ENCODE data around the gene DBP.

Gene DBP

DNA sequence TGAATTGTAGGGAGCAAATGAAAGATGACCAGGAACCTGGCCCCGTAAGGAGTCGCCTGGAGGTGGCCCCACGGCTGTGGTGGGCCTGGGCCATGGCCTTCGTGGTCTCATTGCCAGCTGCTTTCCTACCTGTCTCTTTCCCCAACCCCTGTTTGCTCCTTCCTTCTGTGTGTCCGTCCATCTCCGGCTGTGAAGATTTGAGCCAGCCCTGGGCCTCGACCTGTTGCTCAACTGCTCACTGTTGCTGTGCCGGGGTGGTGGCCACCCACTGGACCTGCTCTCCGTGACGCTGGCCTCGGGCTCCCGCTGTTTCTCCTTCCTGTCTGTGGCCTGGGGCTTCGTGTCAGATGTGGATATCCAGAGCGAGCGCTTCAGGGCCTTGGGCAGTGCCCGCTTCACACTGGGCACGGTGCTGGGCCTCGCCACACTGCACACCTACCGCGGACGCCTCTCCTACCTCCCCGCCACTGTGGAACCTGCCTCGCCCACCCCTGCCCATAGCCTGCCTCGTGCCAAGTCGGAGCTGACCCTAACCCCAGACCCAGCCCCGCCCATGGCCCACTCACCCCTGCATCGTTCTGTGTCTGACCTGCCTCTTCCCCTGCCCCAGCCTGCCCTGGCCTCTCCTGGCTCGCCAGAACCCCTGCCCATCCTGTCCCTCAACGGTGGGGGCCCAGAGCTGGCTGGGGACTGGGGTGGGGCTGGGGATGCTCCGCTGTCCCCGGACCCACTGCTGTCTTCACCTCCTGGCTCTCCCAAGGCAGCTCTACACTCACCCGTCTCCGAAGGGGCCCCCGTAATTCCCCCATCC lies 8.5 kb downstream of the DBP start:
- ChIA-PET CTCF (interaction anchor here (0.8 to 1.2 kb wide), 2 partner anchors 12 to 113 kb away, joined by 3 read pairs; no protein-coding TSS in a partner anchor), POLR2A (no interaction called here)
- no peak for DNase-seq (ENCODE audit: extremely low spot score)
- TF ChIP-seq, protein P1, sequence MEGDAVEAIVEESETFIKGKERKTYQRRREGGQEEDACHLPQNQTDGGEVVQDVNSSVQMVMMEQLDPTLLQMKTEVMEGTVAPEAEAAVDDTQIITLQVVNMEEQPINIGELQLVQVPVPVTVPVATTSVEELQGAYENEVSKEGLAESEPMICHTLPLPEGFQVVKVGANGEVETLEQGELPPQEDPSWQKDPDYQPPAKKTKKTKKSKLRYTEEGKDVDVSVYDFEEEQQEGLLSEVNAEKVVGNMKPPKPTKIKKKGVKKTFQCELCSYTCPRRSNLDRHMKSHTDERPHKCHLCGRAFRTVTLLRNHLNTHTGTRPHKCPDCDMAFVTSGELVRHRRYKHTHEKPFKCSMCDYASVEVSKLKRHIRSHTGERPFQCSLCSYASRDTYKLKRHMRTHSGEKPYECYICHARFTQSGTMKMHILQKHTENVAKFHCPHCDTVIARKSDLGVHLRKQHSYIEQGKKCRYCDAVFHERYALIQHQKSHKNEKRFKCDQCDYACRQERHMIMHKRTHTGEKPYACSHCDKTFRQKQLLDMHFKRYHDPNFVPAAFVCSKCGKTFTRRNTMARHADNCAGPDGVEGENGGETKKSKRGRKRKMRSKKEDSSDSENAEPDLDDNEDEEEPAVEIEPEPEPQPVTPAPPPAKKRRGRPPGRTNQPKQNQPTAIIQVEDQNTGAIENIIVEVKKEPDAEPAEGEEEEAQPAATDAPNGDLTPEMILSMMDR (IDR thresholded peaks at IDR 0.05; ENCODE audit: control extremely low read depth, extremely low read depth, low read depth, missing control alignments), result no peak

DNA sequence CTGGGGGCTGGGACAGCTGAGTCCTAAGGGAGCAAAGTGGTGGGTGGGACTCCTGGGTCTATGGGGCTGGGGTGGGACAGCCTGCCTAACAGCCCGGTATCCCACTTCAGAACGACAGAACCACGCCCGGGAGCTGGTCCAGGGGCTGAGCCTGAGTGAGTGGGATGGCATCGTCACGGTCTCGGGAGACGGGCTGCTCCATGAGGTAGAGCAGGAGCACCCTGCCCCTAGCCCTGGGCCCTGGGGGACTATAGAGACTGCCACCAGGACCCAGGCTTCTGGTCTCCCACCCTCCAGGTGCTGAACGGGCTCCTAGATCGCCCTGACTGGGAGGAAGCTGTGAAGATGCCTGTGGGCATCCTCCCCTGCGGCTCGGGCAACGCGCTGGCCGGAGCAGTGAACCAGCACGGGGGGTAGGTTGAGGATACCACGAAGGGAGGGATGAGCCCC lies 9.3 kb downstream of the DBP start:
- ChIA-PET CTCF (interaction anchor here (0.8 to 1.4 kb wide), 3 partner anchors 11 to 138 kb away, joined by 3 read pairs; no protein-coding TSS in a partner anchor), POLR2A (no interaction called here)
- DNase-seq (ENCODE audit: extremely low spot score), result no peak
- TF ChIP-seq, protein P1 (IDR thresholded peaks at IDR 0.05; ENCODE audit: control extremely low read depth, extremely low read depth, low read depth, missing control alignments), result no peak

DNA sequence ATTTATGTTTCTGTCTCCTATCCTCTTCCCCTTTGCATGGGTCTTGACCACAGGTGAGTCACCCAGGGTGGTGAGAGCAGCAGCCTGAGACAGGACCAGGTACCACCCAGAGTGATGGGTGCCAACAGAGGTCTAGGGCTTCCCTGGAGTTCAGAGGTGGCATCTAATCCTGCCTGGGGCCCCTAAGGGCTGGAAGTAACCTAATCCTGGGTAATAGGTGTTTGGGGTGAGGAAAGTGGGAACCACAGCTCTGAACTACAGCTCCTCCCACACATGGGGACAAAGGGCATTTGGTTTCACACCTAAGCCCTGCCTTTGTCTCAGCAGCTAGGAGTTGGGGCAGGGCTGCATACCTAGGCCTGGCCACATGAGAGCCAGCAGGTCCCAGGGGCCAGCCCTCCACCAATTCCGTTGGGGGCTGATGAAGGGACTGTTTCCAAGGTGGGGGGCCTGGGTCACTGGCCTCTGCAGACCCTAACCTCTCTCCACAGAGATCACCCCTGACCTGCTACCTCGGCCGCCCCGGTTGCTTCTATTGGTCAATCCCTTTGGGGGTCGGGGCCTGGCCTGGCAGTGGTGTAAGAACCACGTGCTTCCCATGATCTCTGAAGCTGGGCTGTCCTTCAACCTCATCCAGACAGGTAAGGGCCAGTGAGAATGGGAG lies 9.8 kb downstream of the DBP start:
- CTCF ChIA-PET, result interaction anchor here (1.2 to 1.4 kb wide), 2 partner anchors 112 to 138 kb away, joined by 3 read pairs; no protein-coding TSS in a partner anchor
- TF ChIP-seq, protein P1 (IDR thresholded peaks at IDR 0.05; ENCODE audit: control extremely low read depth, extremely low read depth, low read depth, missing control alignments), result no peak
- POLR2A ChIA-PET, result no interaction called here
- no peak for DNase-seq (ENCODE audit: extremely low spot score)

DNA sequence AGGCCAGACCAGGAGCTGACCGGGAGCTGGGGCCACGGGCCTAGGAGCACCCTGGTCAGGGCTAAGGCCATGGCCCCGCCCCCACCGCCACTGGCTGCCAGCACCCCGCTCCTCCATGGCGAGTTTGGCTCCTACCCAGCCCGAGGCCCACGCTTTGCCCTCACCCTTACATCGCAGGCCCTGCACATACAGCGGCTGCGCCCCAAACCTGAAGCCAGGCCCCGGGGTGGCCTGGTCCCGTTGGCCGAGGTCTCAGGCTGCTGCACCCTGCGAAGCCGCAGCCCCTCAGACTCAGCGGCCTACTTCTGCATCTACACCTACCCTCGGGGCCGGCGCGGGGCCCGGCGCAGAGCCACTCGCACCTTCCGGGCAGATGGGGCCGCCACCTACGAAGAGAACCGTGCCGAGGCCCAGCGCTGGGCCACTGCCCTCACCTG lies 11.3 kb downstream of the DBP start:
- POLR2A ChIA-PET, result no interaction called here
- CTCF ChIA-PET, result interaction anchor here (3.9 kb wide), 1 partner anchor 8 kb away, joined by 20 read pairs; no protein-coding TSS in a partner anchor
- TF ChIP-seq, protein P1 (IDR thresholded peaks at IDR 0.05; ENCODE audit: control extremely low read depth, extremely low read depth, low read depth, missing control alignments), result no peak
- DNase-seq (ENCODE audit: extremely low spot score), result no peak

DNA sequence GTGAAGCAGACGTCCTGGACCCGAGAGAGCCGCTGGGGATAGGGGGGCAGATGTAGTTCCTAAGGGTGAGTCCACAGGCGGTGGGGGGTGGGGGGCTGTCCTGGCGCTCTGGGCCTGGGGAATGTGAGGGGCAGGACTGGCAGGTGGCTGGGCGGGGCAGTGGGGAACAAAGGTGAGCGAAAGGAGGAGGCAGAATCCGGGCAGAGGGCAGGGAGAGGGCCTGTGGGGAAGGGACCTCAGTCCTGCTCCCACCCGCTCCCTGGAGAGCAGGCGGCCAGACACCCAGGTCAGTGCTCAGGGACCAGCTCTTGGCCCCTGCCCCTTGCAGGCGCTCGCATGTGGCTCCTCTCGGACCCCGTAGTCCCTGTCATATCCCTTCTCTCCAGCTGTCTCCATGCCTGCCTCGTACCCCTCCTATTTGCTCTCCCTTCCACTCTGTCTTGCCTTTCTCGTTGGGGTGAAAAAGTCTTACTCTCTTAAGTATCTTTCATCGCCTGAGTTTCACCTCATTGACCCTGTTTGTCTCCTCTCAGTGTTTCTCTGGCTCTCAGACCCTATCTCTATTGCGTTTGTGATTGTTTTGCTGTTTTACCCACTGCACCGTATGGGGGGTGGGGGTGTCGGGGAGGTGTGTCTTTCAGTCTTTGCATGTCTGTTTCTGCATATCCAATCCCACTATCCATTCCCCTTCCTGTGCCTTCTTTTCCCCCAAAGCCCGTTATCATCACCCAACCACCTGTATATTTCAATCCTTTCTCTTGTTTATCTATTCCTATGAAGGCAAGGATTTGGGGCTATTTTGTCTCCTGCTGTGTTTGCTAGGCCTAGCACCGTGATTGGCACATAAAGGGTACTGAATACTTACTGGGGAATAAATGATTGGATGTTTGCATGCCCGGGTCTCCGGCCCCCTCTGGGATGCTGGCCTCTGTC lies 12.1 kb downstream of the DBP start:
- DNase-seq (ENCODE audit: extremely low spot score), result no peak
- CTCF ChIA-PET, result interaction anchor here (1.1 to 3.9 kb wide), 2 partner anchors 9 to 136 kb away, joined by 3 to 20 read pairs; no protein-coding TSS in a partner anchor
- TF ChIP-seq, protein P1 (IDR thresholded peaks at IDR 0.05; ENCODE audit: control extremely low read depth, extremely low read depth, low read depth, missing control alignments), result no peak
- POLR2A ChIA-PET, result no interaction called here
